Measurements from ENCODE around the gene FOXJ2.

DNA sequence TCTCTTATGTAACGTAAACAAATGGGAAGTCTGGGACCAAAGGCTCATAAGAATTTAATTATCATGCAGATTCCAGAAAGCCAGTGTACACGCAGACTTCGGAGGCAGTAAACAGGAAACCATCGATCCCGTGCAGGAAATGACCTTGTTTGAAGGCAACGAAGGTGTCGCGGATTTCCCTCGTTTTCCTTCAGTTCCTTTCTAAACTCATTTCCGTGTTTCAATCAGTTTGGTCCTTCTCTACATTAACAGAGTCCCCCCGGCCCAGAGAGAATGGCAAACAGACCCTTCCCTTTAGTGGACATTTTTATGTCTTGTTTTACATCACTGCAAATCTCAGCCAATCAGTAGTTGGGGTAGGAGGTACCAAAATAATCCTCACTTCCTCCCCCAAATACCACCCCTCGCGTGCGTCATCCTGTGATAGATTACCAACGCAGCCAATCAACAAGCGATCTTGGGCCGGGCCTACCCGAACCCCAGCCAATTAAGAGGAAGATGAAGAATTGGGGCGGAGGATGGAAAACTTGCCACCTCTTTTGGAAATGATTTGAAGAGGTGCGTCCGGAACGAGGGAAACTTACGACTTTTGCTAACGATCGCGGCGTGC lies 6.1 kb upstream of the FOXJ2 start:
- TF ChIP-seq, protein P1, sequence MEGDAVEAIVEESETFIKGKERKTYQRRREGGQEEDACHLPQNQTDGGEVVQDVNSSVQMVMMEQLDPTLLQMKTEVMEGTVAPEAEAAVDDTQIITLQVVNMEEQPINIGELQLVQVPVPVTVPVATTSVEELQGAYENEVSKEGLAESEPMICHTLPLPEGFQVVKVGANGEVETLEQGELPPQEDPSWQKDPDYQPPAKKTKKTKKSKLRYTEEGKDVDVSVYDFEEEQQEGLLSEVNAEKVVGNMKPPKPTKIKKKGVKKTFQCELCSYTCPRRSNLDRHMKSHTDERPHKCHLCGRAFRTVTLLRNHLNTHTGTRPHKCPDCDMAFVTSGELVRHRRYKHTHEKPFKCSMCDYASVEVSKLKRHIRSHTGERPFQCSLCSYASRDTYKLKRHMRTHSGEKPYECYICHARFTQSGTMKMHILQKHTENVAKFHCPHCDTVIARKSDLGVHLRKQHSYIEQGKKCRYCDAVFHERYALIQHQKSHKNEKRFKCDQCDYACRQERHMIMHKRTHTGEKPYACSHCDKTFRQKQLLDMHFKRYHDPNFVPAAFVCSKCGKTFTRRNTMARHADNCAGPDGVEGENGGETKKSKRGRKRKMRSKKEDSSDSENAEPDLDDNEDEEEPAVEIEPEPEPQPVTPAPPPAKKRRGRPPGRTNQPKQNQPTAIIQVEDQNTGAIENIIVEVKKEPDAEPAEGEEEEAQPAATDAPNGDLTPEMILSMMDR (IDR thresholded peaks at IDR 0.05; ENCODE audit: low read length) = no peak
- TF ChIP-seq EZH2 (optimal IDR thresholded peaks at IDR 0.05; ENCODE audit: low read depth, low read length) (no peak), EZH2phosphoT487 (IDR thresholded peaks at IDR 0.05; ENCODE audit: low read length) (no peak)
